ENCODE results near the gene MYH13. TPM values are rescaled to one million over a fixed set of nuclear protein-coding genes. Genes with fewer than 3 reads are reported as not detected.

The MYH13 gene
- not detected for total RNA-seq

DNA sequence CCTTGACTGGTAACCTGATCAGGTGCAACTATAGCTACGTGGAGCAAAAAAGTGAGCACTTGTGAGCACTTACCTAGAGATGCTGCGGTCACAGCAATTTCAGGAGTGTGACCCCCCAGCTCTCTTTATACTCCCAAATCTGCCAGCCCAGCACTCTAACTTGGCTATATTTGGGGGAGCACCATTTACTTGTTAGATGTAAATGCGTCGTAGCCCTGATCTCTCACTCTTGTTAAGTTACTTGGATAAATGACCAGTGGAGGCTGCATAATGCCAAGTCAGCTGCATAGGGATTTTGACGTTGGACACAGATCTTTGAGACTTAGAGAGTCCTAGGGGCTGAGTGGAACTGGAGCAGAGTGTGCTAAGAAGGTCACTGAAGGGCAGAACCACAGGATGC is at the start of gene MYH13:
Gene MYH13 (minus strand): TSS at position 101 of the 400 bp plus-strand sequence. CDS start 8,476 bp downstream, outside the sequence.
- no peaks in the 10 kb centered on the region for H3K4me1 ChIP-seq
- no peak within 1 kb of the TSS for H3K4me3 ChIP-seq
- no peaks in the 10 kb centered on the region for H3K27me3 ChIP-seq
- H3K27ac ChIP-seq = no peak within 1 kb of the TSS
- intact Hi-C loops (cut with DNase I; ENCODE audit: low total_unique reads) = no loop called here
- no peak for DNase-seq (ENCODE audit: low spot score in 2 of 2)
- no peaks in the 10 kb centered on the region for H3K36me3 ChIP-seq
- TF ChIP-seq, protein P1, sequence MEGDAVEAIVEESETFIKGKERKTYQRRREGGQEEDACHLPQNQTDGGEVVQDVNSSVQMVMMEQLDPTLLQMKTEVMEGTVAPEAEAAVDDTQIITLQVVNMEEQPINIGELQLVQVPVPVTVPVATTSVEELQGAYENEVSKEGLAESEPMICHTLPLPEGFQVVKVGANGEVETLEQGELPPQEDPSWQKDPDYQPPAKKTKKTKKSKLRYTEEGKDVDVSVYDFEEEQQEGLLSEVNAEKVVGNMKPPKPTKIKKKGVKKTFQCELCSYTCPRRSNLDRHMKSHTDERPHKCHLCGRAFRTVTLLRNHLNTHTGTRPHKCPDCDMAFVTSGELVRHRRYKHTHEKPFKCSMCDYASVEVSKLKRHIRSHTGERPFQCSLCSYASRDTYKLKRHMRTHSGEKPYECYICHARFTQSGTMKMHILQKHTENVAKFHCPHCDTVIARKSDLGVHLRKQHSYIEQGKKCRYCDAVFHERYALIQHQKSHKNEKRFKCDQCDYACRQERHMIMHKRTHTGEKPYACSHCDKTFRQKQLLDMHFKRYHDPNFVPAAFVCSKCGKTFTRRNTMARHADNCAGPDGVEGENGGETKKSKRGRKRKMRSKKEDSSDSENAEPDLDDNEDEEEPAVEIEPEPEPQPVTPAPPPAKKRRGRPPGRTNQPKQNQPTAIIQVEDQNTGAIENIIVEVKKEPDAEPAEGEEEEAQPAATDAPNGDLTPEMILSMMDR (IDR thresholded peaks at IDR 0.05) = no peak
- TF ChIP-seq POLR2AphosphoS5 (IDR thresholded peaks at IDR 0.05) (no peak), POLR2A (IDR thresholded peaks at IDR 0.05) (no peak)
- no peaks in the 10 kb centered on the region for H3K9me3 ChIP-seq

DNA sequence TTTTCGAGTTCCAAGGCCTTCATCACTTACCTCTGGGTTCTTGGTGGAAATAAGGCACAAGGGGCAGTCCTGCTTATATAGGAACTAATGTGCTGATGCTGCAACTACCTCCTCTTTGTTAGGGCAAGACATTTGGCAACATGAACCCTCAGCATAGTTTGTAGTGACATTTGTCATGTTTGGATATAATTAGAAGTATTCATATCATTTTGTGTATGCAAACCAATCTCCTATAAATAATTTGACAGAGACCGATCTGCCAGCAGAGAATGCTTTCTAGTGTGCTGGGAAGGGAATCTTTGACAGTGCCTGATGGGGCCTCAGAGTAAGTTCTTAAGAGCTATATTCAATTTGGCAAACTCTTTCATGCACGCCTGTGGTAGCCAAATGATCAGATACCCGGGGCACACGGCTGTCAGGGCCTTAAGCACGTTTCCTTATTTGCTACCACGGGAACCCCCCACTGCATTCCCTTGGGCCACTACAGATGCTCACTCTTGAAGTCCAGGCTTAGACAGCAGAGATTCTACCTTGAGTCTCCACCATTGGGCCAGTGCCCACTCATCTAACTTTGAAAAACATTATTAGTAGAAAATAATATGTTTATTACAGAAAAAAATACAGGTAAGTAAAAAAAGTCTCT is 49.2 kb upstream of the MYH13 start, which contains the start of gene MYH8:
Gene MYH8 (minus strand): TSS at position 51 of the 643 bp plus-strand sequence. CDS start 1,723 bp downstream, outside the sequence.
- Histone ChIP-seq H3K4me3 (no peak within 1 kb of the TSS), H3K27me3 (no peaks in the 10 kb centered on the region), H3K27ac (no peak within 1 kb of the TSS), H3K4me1 (no peaks in the 10 kb centered on the region), H3K36me3 (no peaks in the 10 kb centered on the region), H3K9me3 (no peaks in the 10 kb centered on the region)
- intact Hi-C loops (cut with DNase I; ENCODE audit: low total_unique reads) = no loop called here
- no peak for TF ChIP-seq POLR2A (IDR thresholded peaks at IDR 0.05)
- TF ChIP-seq, protein P1 (IDR thresholded peaks at IDR 0.05) = no peak
- no peak for TF ChIP-seq POLR2AphosphoS5 (IDR thresholded peaks at IDR 0.05)
- no peak for DNase-seq (ENCODE audit: low spot score in 2 of 2)

- Histone ChIP-seq H3K27ac (no peak overlapping the region), H3K4me1 (no peaks in the 10 kb centered on the region), H3K4me3 (no peak overlapping the region), H3K9me3 (no peaks in the 10 kb centered on the region), H3K27me3 (no peaks in the 10 kb centered on the region), H3K36me3 (no peaks in the 10 kb centered on the region)
- no peak for DNase-seq (ENCODE audit: low spot score in 2 of 2)
- TF ChIP-seq POLR2A (IDR thresholded peaks at IDR 0.05) (no peak), POLR2AphosphoS5 (IDR thresholded peaks at IDR 0.05) (no peak)
- TF ChIP-seq, protein P1 (IDR thresholded peaks at IDR 0.05) = no peak
- intact Hi-C loops (cut with DNase I; ENCODE audit: low total_unique reads) = no loop called here
Measured at GRCh38 chr17:10421211-10421610, 48.4 kb upstream of the MYH13 start.

- H3K27ac ChIP-seq = no peak overlapping the region
- no peaks in the 10 kb centered on the region for H3K4me1 ChIP-seq
- TF ChIP-seq, protein P1 (IDR thresholded peaks at IDR 0.05) = no peak
- TF ChIP-seq POLR2AphosphoS5 (IDR thresholded peaks at IDR 0.05) (no peak), POLR2A (IDR thresholded peaks at IDR 0.05) (no peak)
- intact Hi-C loops (cut with DNase I; ENCODE audit: low total_unique reads) = no loop called here
- H3K36me3 ChIP-seq = no peaks in the 10 kb centered on the region
- H3K27me3 ChIP-seq = no peaks in the 10 kb centered on the region
- no peak for DNase-seq (ENCODE audit: low spot score in 2 of 2)
- no peaks in the 10 kb centered on the region for H3K9me3 ChIP-seq
- no peak overlapping the region for H3K4me3 ChIP-seq
Measured at GRCh38 chr17:10420811-10421210, 48.0 kb upstream of the MYH13 start.

- H3K27ac ChIP-seq = no peak overlapping the region
- no peaks in the 10 kb centered on the region for H3K9me3 ChIP-seq
- H3K27me3 ChIP-seq = no peaks in the 10 kb centered on the region
- no peak for TF ChIP-seq POLR2AphosphoS5 (IDR thresholded peaks at IDR 0.05)
- TF ChIP-seq, protein P1 (IDR thresholded peaks at IDR 0.05) = no peak
- no peak for TF ChIP-seq POLR2A (IDR thresholded peaks at IDR 0.05)
- DNase-seq (ENCODE audit: low spot score in 2 of 2) = no peak
- H3K36me3 ChIP-seq = no peaks in the 10 kb centered on the region
- no peak overlapping the region for H3K4me3 ChIP-seq
- H3K4me1 ChIP-seq = no peaks in the 10 kb centered on the region
- intact Hi-C loops (cut with DNase I; ENCODE audit: low total_unique reads) = no loop called here
Measured at GRCh38 chr17:10417431-10417830, 44.6 kb upstream of the MYH13 start.
